ENCODE data around the gene ARID3A. TPM values are rescaled to one million over a fixed set of nuclear protein-coding genes. Genes with fewer than 3 reads are reported as not detected.

Gene ARID3A
- total RNA-seq, 2 experiments from 2014 or later, result 9.9 to 21.6 TPM

DNA sequence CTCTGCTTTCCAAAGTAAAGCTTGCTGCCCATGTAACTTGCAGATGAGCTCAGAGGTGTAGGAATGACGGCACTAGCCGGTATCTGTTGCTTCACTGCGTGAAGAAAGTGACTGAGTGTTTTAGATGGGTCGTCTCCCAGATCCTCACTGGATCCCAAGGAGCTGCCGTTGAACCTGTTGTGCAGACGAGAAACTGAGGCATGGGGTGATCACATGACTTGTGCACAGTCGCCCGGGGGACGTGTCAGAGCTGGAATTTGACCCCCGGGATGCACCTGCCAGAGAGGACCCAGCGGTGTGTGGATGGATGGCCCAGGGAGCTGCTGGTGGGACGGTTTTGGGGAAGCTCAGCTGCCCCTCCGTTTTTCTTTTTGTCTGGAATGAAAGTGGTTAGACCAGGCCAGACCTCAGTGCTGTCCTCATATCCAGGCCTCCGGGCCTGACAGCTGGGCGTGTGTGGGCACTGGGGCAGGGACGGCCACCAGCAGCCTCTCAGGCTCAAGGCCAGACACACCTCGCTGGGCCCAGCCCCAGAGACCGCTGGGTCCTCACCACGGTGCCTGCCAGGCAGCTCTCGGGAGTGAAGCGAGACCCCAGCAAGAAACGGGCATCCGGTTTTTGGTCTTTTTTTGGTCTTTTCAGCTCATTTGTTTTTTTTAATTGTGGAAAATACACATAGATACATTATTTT lies 12.5 kb downstream of the ARID3A start:
- ChIA-PET CTCF (ENCODE audit: unreplicated experiment) (no interaction called here), POLR2A (no interaction called here)
- H3K9me2 ChIP-seq (ENCODE audit: insufficient read depth, low read length), result no peaks in the 10 kb centered on the region
- TF ChIP-seq, protein P1, sequence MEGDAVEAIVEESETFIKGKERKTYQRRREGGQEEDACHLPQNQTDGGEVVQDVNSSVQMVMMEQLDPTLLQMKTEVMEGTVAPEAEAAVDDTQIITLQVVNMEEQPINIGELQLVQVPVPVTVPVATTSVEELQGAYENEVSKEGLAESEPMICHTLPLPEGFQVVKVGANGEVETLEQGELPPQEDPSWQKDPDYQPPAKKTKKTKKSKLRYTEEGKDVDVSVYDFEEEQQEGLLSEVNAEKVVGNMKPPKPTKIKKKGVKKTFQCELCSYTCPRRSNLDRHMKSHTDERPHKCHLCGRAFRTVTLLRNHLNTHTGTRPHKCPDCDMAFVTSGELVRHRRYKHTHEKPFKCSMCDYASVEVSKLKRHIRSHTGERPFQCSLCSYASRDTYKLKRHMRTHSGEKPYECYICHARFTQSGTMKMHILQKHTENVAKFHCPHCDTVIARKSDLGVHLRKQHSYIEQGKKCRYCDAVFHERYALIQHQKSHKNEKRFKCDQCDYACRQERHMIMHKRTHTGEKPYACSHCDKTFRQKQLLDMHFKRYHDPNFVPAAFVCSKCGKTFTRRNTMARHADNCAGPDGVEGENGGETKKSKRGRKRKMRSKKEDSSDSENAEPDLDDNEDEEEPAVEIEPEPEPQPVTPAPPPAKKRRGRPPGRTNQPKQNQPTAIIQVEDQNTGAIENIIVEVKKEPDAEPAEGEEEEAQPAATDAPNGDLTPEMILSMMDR (conservative IDR thresholded peaks at IDR 0.05; ENCODE audit: low read length), result no peak
- no peak for TF ChIP-seq EZH2phosphoT487 (IDR thresholded peaks at IDR 0.05; ENCODE audit: borderline replicate concordance, low read depth, low read length)
- H3K4me3 ChIP-seq (ENCODE audit: low read depth, low read length, poor library complexity, severe bottlenecking), result no peak overlapping the region
- no peak overlapping the region for H3K27ac ChIP-seq (ENCODE audit: low read depth, low read length, poor library complexity, severe bottlenecking)
- H2AFZ ChIP-seq (ENCODE audit: low read length), result no peak overlapping the region
- DNase-seq (ENCODE audit: low spot score), result no peak
- no peaks in the 10 kb centered on the region for H3K36me3 ChIP-seq (ENCODE audit: insufficient read depth, low read length)
- H3K4me1 ChIP-seq (ENCODE audit: insufficient read depth, low read length, poor library complexity, severe bottlenecking), result no peaks in the 10 kb centered on the region
- no TSS peak for BruUV-seq (replicated peaks)
- no peaks in the 10 kb centered on the region for H4K20me1 ChIP-seq (ENCODE audit: insufficient read depth, low read length)
- H3K79me2 ChIP-seq (ENCODE audit: insufficient read depth, low read depth, low read length), result no peaks in the 10 kb centered on the region
- H3K9me3 ChIP-seq (ENCODE audit: low read length), result no peaks in the 10 kb centered on the region
- H3K4me2 ChIP-seq (ENCODE audit: low read length), result no peak overlapping the region
- intact Hi-C loops (cut with micrococcal nuclease; ENCODE audit: unreplicated experiment), result no loop called here

DNA sequence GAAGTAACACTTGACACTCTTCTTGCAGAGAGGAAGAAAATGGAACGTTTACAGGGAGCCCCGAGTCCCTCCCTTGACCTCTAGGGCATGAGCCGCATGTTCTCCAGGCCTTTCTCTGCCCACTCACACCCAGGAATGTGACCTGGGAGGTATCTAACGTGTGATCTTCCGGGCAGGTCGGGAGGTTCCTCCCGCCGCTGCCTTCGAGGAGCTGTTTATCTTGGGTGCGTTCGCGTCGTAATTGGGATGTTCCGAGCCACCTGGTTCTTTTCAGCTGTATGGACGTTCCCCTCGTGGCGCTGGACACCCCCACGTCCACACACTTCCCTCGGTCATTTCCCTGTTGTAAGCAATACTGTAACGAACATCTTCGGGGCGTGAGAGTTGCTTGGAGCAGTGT lies 13.6 kb downstream of the ARID3A start:
- intact Hi-C loops (cut with micrococcal nuclease; ENCODE audit: unreplicated experiment), result no loop called here
- no peaks in the 10 kb centered on the region for H4K20me1 ChIP-seq (ENCODE audit: insufficient read depth, low read length)

DNA sequence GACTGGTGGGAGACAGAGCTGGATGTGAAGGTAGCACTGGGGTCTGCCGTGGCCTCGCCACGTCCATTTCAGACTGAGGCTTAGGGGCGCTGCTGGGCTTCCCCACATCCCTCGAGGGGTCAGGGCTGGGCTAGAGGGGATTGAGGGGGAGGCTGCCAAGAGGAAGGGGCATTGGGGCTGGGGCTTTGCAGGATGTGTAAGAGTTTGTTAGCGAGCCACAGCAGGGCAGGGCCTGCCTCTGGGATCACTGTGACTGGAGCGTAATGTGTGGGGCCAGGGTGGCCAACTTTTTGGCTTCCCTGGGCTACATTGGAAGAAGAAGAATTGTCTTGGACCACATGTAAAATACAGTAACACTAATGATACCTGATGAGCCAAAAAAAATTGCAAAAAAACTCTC lies 14.1 kb downstream of the ARID3A start:
- H3K4me3 ChIP-seq (ENCODE audit: low read depth, low read length, poor library complexity, severe bottlenecking), result no peak overlapping the region

More for the DNA sequence above, 13.6 kb downstream of the ARID3A start:
- Histone ChIP-seq H3K27ac (ENCODE audit: low read depth, low read length, poor library complexity, severe bottlenecking) (no peak overlapping the region), H3K9me3 (ENCODE audit: low read length) (no peaks in the 10 kb centered on the region), H3K4me2 (ENCODE audit: low read length) (no peak overlapping the region), H3K36me3 (ENCODE audit: insufficient read depth, low read length) (no peaks in the 10 kb centered on the region), H3K79me2 (ENCODE audit: insufficient read depth, low read depth, low read length) (no peaks in the 10 kb centered on the region), H3K4me3 (ENCODE audit: low read depth, low read length, poor library complexity, severe bottlenecking) (no peak overlapping the region), H3K4me1 (ENCODE audit: insufficient read depth, low read length, poor library complexity, severe bottlenecking) (no peaks in the 10 kb centered on the region), H2AFZ (ENCODE audit: low read length) (no peak overlapping the region), H3K9me2 (ENCODE audit: insufficient read depth, low read length) (no peaks in the 10 kb centered on the region)
- no peak for DNase-seq (ENCODE audit: low spot score)
- BruUV-seq (replicated peaks), result no TSS peak
- ChIA-PET CTCF (ENCODE audit: unreplicated experiment) (no interaction called here), POLR2A (no interaction called here)
- TF ChIP-seq, protein P1 (conservative IDR thresholded peaks at IDR 0.05; ENCODE audit: low read length), result no peak
- TF ChIP-seq EZH2phosphoT487 (IDR thresholded peaks at IDR 0.05; ENCODE audit: borderline replicate concordance, low read depth, low read length), result no peak

More for the DNA sequence above, 14.1 kb downstream of the ARID3A start:
- POLR2A ChIA-PET, result no interaction called here
- BruUV-seq (replicated peaks), result no TSS peak
- no peaks in the 10 kb centered on the region for H3K4me1 ChIP-seq (ENCODE audit: insufficient read depth, low read length, poor library complexity, severe bottlenecking)
- H3K79me2 ChIP-seq (ENCODE audit: insufficient read depth, low read depth, low read length), result no peaks in the 10 kb centered on the region
- no peak for DNase-seq (ENCODE audit: low spot score)
- no peak overlapping the region for H2AFZ ChIP-seq (ENCODE audit: low read length)
- no peaks in the 10 kb centered on the region for H4K20me1 ChIP-seq (ENCODE audit: insufficient read depth, low read length)
- no peaks in the 10 kb centered on the region for H3K9me3 ChIP-seq (ENCODE audit: low read length)
- CTCF ChIA-PET (ENCODE audit: unreplicated experiment), result no interaction called here
- no peak overlapping the region for H3K4me2 ChIP-seq (ENCODE audit: low read length)
- TF ChIP-seq, protein P1 (conservative IDR thresholded peaks at IDR 0.05; ENCODE audit: low read length), result no peak
- no peak for TF ChIP-seq EZH2phosphoT487 (IDR thresholded peaks at IDR 0.05; ENCODE audit: borderline replicate concordance, low read depth, low read length)
- no peaks in the 10 kb centered on the region for H3K9me2 ChIP-seq (ENCODE audit: insufficient read depth, low read length)
- H3K27ac ChIP-seq (ENCODE audit: low read depth, low read length, poor library complexity, severe bottlenecking), result no peak overlapping the region
- intact Hi-C loops (cut with micrococcal nuclease; ENCODE audit: unreplicated experiment), result no loop called here
- H3K36me3 ChIP-seq (ENCODE audit: insufficient read depth, low read length), result no peaks in the 10 kb centered on the region
